A673 (cell line): Measurements from ENCODE around the gene SLC35F1. TPM values are rescaled to one million over a fixed set of nuclear protein-coding genes. Genes with fewer than 3 reads are reported as not detected.

Source experiments
- BruUV-seq: library from RNA; stranded (reverse); fragments of 400-500 nt; replicated peaks from 2 replicates; lab custom pipeline; 2021; lab: Mats Ljungman, UMichigan
- CTCF ChIA-PET: fragments of 300-600 bp; sonication (Branson Sonifier 250); formaldehyde crosslinking; loops from one replicate; lab custom pipeline; 2022; ENCODE audit warnings: antibody characterized with exemption; lab: Charles Lee
- POLR2A ChIA-PET: fragments of 300-600 bp; sonication (Branson Sonifier 250); formaldehyde crosslinking; loops from one replicate; lab custom pipeline; 2022; ENCODE audit warnings: antibody characterized with exemption; ENCODE audit not compliant: low non-redundant PET; lab: Charles Lee
- DNase-seq: peaks from one replicate; pipeline ENCODE4 v3.0.0-alpha.2; 2015; ENCODE audit warnings: low spot score
- H3K27ac ChIP-seq: fragments of 200-600 bp; sonication (generic); 2 replicates; pipeline ENCODE4 v1.5.1; 2016; ENCODE audit warnings: mixed run types, low read depth, mild to moderate bottlenecking, mixed read lengths, antibody characterized with exemption, low read length; ENCODE audit not compliant: poor library complexity, severe bottlenecking
- H3K27me3 ChIP-seq: fragments of 200-600 bp; sonication (generic); replicated peaks from 2 replicates; pipeline ENCODE4 v1.6.1; 2017; ENCODE audit warnings: mixed run types, low read depth, mild to moderate bottlenecking, mixed read lengths, antibody characterized with exemption, low read length; ENCODE audit not compliant: insufficient read depth, poor library complexity
- H3K36me3 ChIP-seq: fragments of 200-600 bp; sonication (generic); 2 replicates; pipeline ENCODE4 v1.6.1; 2016; ENCODE audit warnings: mixed run types, mild to moderate bottlenecking, mixed read lengths, antibody characterized with exemption, low read length; ENCODE audit not compliant: insufficient read depth, poor library complexity, severe bottlenecking
- H3K4me1 ChIP-seq: fragments of 200-600 bp; sonication (generic); 2 replicates; pipeline ENCODE4 v1.6.1; 2017; ENCODE audit warnings: mixed run types, mild to moderate bottlenecking, mixed read lengths, antibody characterized with exemption, low read length; ENCODE audit not compliant: insufficient read depth, poor library complexity, severe bottlenecking
- H3K4me3 ChIP-seq: fragments of 200-600 bp; sonication (generic); 2 replicates; pipeline ENCODE4 v1.5.1; 2016; ENCODE audit warnings: low read depth, mixed run types, mild to moderate bottlenecking, mixed read lengths, low read length; ENCODE audit not compliant: poor library complexity, severe bottlenecking
- H3K9me3 ChIP-seq: fragments of 200-600 bp; sonication (generic); 2 replicates; pipeline ENCODE4 v1.6.1; 2016; ENCODE audit warnings: mixed run types, low read depth, mild to moderate bottlenecking, mixed read lengths, antibody characterized with exemption, low read length; ENCODE audit not compliant: poor library complexity, severe bottlenecking
- EZH2 ChIP-seq: fragments of 200-600 bp; sonication (generic); IDR thresholded peaks from 2 replicates; pipeline ENCODE4 v1.6.1; 2017; ENCODE audit warnings: borderline replicate concordance, low read depth, mild to moderate bottlenecking, mixed read lengths, antibody characterized with exemption, low read length; ENCODE audit not compliant: poor library complexity, severe bottlenecking
- intact Hi-C: fragments of 100-400 bp; cut with micrococcal nuclease; formaldehyde crosslinking; loops from one replicate; pipeline ENCODE4 v1.10.0; 2022; ENCODE audit not compliant: unreplicated experiment
- total RNA-seq: library from RNA; stranded (reverse); gene quantifications from 2 replicates; pipeline ENCODE4 v1.2.3, GENCODE V29; 2021
- TF ChIP-seq, protein P1 (sequence below): fragments of 300-800, 200-600 bp; sonication (generic); conservative IDR thresholded peaks from 2 replicates; pipeline ENCODE4 v1.5.1; 2017; ENCODE audit warnings: low read depth, mild to moderate bottlenecking, antibody characterized with exemption, low read length, moderate library complexity, mixed read lengths

The SLC35F1 gene
- total RNA-seq, 1 experiment from 2014 or later = 5.3 TPM

DNA sequence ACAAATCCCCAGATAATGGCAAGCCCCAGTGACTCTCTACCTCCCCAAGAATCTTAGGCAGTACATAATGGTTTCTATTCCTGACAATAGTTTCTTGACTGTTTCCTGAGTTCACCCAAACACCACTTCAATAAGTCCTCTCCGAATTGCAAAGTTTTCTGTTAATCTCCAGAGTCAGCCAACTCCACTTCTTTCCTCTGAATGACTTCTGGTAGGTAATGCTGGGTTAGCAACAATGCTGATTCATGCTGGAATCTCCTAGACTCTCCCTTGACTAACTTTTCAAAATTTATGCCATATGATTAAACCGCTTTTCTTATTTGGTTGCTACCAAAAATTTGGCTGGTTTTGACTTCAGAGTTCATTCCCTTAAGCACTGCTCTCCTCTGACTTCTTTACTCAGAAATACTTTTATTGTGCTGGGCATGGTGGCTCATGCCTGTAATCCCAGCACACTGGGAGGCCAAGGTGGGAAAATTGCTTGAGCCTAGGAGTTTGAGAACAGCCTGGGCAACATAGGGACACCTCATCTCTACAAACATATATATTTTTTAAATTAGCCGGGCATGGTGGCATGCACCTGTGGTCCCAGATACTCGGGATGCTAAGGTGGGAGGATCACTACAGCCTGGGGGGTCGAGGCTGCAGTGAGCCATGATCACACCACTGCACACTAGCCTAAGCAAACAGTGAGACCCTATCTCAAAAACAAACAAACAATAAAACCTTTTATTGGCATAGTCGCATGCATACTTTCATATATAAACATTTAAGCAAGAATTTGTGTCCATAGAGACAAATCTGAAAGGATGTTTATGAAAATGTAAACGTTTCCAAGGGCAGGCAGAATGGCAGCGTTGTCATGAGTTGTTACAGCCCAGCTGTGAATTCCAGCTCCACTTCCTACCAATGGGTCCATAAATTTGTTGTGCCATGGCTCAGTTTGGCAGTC lies 391.7 kb downstream of the SLC35F1 start:
- H3K9me3 ChIP-seq = no peaks in the 10 kb centered on the region
- CTCF ChIA-PET = no interaction called here
- no peak overlapping the region for H3K27ac ChIP-seq
- intact Hi-C loops = no loop called here
- DNase-seq = no peak
- H3K4me3 ChIP-seq = no peak overlapping the region
- POLR2A ChIA-PET = no interaction called here
- BruUV-seq = no TSS peak
- no peaks in the 10 kb centered on the region for H3K27me3 ChIP-seq
- no peaks in the 10 kb centered on the region for H3K4me1 ChIP-seq
- no peaks in the 10 kb centered on the region for H3K36me3 ChIP-seq
- TF ChIP-seq, protein P1, sequence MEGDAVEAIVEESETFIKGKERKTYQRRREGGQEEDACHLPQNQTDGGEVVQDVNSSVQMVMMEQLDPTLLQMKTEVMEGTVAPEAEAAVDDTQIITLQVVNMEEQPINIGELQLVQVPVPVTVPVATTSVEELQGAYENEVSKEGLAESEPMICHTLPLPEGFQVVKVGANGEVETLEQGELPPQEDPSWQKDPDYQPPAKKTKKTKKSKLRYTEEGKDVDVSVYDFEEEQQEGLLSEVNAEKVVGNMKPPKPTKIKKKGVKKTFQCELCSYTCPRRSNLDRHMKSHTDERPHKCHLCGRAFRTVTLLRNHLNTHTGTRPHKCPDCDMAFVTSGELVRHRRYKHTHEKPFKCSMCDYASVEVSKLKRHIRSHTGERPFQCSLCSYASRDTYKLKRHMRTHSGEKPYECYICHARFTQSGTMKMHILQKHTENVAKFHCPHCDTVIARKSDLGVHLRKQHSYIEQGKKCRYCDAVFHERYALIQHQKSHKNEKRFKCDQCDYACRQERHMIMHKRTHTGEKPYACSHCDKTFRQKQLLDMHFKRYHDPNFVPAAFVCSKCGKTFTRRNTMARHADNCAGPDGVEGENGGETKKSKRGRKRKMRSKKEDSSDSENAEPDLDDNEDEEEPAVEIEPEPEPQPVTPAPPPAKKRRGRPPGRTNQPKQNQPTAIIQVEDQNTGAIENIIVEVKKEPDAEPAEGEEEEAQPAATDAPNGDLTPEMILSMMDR = no peak
- no peak for TF ChIP-seq EZH2

DNA sequence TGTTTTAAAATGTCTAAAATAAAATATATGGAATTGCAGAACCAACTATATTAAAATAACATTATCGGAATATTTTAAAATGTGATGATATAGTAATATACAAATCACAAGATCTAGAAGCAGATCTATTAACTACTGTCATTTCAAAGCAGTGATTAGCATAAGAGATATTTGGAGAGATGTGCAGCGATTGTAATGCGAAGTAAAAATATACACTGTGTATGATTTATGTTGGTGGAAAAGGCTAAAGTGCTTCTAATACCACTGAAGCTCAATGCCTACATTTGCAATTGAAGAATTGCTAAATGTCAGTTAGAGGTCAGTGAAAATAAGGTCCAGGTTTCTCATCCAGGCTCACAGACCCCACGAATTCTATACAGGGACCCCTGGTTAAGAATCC lies 392.4 kb downstream of the SLC35F1 start:
- DNase-seq = no peak
- H3K27ac ChIP-seq = no peak overlapping the region
- no peak overlapping the region for H3K4me3 ChIP-seq
- POLR2A ChIA-PET = no interaction called here
- BruUV-seq = no TSS peak
- H3K9me3 ChIP-seq = no peaks in the 10 kb centered on the region
- no peak for TF ChIP-seq EZH2
- TF ChIP-seq, protein P1 = no peak
- H3K27me3 ChIP-seq = no peaks in the 10 kb centered on the region
- CTCF ChIA-PET = no interaction called here
- H3K4me1 ChIP-seq = no peaks in the 10 kb centered on the region
- H3K36me3 ChIP-seq = no peaks in the 10 kb centered on the region
- intact Hi-C loops = no loop called here

DNA sequence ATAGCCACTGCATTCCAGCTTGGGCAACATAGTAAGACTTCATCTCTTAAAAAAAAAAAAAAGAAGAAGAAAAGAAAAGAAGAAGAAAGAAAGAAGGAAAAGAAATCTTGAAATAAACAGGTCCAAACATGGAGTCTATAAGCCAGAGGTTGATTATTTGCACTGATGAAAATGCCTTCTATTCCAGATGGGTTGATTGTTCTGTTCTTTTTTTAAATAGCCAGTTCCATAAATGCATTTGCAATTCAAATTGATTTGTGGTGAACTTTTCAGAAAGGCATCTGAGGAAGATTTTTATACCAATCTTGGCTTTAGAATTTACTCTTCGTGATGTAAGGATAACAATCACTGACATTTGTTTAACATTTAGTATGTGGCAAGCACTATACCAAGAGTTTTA lies 397.3 kb downstream of the SLC35F1 start:
- no TSS peak for BruUV-seq
- DNase-seq = no peak
- Histone ChIP-seq H3K4me3 (no peak overlapping the region), H3K9me3 (no peaks in the 10 kb centered on the region), H3K36me3 (no peaks in the 10 kb centered on the region), H3K4me1 (no peaks in the 10 kb centered on the region), H3K27me3 (no peaks in the 10 kb centered on the region), H3K27ac (no peak overlapping the region)
- POLR2A ChIA-PET = no interaction called here
- intact Hi-C loops = no loop called here
- CTCF ChIA-PET = no interaction called here
- no peak for TF ChIP-seq EZH2
- TF ChIP-seq, protein P1 = no peak
